H1 (cell line): ENCODE results near the gene CCDC200.

Source experiments
- BRCA1 ChIP-seq: IDR thresholded peaks from 2 replicates; pipeline ENCODE4 v1.6.1; 2012; ENCODE audit warnings: low read depth, low read length, improper control_type of control experiment
- EGR1 ChIP-seq: IDR thresholded peaks from 2 replicates; pipeline ENCODE4 v1.6.1; 2011; ENCODE audit warnings: low read depth, low read length, borderline replicate concordance
- JUND ChIP-seq: IDR thresholded peaks from 2 replicates; pipeline ENCODE4 v1.6.1; 2011; ENCODE audit warnings: mild to moderate bottlenecking, improper control_type of control experiment, low read length
- MAFK ChIP-seq: IDR thresholded peaks from 2 replicates; pipeline ENCODE4 v1.6.1; 2012; ENCODE audit warnings: low read depth, mild to moderate bottlenecking, improper control_type of control experiment, low read length
- POLR2A ChIP-seq, 2 experiments: IDR thresholded peaks; 1 replicate in 1 of 2; 2 replicates in 1 of 2; pipeline ENCODE4 v1.6.1; 2011; ENCODE audit warnings: low read depth in 2 of 2, low read length in 2 of 2, mild to moderate bottlenecking in 2 of 2; ENCODE audit errors: control extremely low read depth in 1 of 2
- SP1 ChIP-seq: IDR thresholded peaks from 2 replicates; pipeline ENCODE4 v1.6.1; 2011; ENCODE audit warnings: low read depth, low read length
- ZNF274 ChIP-seq: IDR thresholded peaks from 2 replicates; pipeline ENCODE4 v1.7.0; 2012; ENCODE audit warnings: low read length, borderline replicate concordance; ENCODE audit errors: extremely low read depth
- TF ChIP-seq, protein P1 (sequence below), 3 experiments: IDR thresholded peaks; 1 replicate in 2 of 3; 2 replicates in 1 of 3; pipeline versions ENCODE4 v1.5.1 to v1.6.1; 2011; ENCODE audit warnings: low read length in 3 of 3, mild to moderate bottlenecking in 3 of 3, inconsistent platforms in 2 of 3, low read depth in 1 of 3, moderate library complexity in 1 of 3; ENCODE audit not compliant: insufficient read depth in 1 of 3; ENCODE audit errors: control extremely low read depth in 1 of 3
- TF ChIP-seq, protein P2 (sequence below): IDR thresholded peaks from 2 replicates; pipeline ENCODE4 v1.6.1; 2011; ENCODE audit warnings: low read length, improper control_type of control experiment

DNA sequence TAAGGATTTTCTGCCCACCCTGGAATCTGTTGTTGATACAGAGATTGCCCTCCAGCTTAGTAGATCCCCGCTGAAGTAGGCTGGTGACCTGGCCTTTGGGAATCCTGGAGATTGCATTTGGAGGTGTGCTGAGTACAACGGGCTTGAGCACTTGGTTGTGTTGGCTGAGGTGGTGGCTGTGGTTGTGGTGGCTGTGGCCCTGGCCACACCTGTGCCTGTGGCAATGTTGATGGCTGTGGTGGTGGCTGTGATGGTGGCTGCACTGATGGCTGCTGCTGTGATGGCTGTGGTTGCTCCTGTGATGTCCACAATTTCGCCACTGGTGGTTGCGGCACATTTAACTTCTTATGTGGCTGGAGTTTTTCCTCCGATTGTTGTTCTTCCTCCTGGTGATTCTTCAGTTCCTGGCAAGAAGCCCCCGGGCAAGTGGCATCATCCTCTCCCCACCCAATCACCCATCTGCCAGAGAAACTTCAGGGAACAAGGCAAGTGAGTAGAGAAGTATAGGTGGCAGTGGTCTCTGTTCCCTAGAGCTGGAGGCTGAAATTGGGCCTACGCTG lies 4.2 kb downstream of the CCDC200 start:
- TF ChIP-seq, protein P1, sequence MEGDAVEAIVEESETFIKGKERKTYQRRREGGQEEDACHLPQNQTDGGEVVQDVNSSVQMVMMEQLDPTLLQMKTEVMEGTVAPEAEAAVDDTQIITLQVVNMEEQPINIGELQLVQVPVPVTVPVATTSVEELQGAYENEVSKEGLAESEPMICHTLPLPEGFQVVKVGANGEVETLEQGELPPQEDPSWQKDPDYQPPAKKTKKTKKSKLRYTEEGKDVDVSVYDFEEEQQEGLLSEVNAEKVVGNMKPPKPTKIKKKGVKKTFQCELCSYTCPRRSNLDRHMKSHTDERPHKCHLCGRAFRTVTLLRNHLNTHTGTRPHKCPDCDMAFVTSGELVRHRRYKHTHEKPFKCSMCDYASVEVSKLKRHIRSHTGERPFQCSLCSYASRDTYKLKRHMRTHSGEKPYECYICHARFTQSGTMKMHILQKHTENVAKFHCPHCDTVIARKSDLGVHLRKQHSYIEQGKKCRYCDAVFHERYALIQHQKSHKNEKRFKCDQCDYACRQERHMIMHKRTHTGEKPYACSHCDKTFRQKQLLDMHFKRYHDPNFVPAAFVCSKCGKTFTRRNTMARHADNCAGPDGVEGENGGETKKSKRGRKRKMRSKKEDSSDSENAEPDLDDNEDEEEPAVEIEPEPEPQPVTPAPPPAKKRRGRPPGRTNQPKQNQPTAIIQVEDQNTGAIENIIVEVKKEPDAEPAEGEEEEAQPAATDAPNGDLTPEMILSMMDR (IDR thresholded peaks at IDR 0.05; ENCODE audit: control extremely low read depth in 1 of 3, insufficient read depth in 1 of 3, low read depth in 1 of 3, low read length in 3 of 3): no peak
- TF ChIP-seq EGR1 (no peak), POLR2A (IDR thresholded peaks at IDR 0.05; ENCODE audit: control extremely low read depth in 1 of 2, low read depth in 2 of 2, low read length in 2 of 2) (no peak), JUND (no peak), MAFK (no peak), ZNF274 (no peak), BRCA1 (no peak), SP1 (no peak)
- TF ChIP-seq, protein P2, sequence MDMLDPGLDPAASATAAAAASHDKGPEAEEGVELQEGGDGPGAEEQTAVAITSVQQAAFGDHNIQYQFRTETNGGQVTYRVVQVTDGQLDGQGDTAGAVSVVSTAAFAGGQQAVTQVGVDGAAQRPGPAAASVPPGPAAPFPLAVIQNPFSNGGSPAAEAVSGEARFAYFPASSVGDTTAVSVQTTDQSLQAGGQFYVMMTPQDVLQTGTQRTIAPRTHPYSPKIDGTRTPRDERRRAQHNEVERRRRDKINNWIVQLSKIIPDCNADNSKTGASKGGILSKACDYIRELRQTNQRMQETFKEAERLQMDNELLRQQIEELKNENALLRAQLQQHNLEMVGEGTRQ: no peak
